ENCODE measurements around the gene KCTD10.

Gene KCTD10, protein sequence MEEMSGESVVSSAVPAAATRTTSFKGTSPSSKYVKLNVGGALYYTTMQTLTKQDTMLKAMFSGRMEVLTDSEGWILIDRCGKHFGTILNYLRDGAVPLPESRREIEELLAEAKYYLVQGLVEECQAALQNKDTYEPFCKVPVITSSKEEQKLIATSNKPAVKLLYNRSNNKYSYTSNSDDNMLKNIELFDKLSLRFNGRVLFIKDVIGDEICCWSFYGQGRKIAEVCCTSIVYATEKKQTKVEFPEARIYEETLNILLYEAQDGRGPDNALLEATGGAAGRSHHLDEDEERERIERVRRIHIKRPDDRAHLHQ

DNA sequence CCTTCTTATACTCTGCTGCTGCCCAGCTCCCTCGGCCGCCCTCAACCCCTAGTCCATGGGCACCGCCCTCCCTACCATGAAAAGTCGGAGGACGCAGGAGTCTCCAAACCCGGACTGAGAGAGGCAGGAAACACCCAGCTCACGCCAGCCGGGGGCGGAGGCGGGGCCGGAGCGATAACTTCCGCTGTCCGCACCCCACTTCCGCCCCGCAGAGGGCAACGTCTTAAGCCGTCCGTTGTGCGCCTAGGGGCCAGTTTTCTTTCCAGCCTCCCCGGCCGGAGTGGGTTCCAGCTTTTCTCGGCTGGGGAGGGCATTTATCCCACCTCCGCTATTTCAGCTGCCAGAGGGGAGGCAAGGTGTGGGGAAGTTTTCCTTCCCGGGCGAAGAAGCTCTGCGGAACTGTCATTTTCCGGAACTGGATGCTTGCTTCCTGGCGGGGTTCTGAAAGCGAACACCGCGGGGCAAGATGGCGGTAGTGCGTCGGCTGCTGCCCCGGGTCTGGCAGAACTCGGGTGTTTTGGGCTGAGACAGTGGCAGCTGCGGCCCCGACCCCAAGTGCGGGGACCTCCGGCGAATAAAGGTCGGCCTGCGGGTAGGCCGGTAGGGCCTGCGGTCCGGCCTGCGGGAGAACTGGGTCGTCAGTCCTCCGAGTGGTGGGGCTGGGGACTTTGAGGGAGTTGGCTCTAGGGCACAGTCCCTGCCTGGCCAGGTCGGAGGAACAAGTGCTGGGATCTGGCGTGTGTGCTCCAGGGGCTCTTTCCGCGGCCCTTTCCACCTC is at the start of gene KCTD10, which contains the start of gene UBE3B:
Gene KCTD10 (minus strand): TSS at position 116 of the 778 bp plus-strand sequence. CDS start 38 bp downstream, at position 78.
Gene UBE3B (plus strand): TSS at position 450 of the 778 bp plus-strand sequence. CDS start 5,918 bp downstream, outside the sequence.
- peak; percentile 80 for DNase-seq

DNA sequence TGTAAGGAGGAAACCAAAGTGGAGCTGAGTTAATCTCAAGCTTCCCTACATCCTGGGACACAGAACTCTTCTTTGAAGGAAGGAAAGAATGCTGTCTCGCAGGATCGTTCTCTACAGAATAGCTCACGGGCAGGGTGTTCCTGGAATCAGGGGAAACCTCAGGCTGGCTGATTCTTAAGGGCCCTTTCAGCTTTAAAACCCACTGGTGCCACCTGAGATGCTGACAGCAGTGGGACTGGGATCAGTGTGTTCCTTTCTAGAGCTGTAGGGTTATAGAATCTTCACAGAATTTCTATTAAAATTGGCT is 48.1 kb upstream of the KCTD10 start:
- DNase-seq, result no peak

- DNase-seq, result no peak
These were observed 47.6 kb upstream of the KCTD10 start for GRCh38 chr12:109524466-109525278.

DNA sequence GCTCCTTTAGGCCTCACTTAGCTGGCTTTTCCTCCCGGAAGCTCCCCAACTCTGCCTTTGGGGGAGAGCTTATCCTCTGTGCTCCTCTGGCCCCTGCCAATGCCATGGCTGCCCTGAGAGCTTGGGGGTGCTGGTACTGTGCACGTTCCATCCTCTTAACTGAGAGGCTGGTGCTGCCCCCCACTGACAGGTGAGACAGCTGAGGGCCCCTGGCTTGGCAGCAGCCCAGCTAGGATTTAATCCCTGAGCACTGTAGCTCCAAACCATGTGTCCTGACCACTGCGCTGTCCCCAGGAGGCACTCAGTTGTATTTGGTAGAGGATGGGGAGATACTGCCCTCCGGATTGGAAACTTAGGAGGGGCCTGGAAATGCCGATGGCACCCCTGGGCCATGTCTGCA is 46.4 kb upstream of the KCTD10 start:
- no peak for DNase-seq

DNA sequence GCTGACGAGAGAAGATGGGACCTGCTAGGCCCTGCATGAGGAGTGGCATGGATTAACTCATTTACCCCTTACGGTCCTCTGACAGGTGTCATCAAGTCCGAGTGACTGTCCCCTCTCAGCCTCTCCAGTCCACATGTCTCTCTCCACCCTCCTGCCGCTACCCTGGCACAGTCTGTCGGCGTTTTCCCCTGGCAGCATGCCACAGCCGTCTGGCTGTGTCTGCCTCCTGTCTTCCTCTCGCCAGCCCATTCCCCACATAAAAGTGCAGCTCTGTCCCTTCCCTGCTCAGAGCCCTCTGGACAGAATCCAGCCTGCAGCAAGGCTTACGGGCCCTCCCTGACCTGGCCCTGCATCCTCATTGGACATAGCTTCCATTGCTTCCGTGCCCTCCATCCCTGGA is 46.0 kb upstream of the KCTD10 start:
- DNase-seq, result no peak

GRCh38 chr12:109521831-109522230 is 44.7 kb upstream of the KCTD10 start:
- DNase-seq, result no peak

DNA sequence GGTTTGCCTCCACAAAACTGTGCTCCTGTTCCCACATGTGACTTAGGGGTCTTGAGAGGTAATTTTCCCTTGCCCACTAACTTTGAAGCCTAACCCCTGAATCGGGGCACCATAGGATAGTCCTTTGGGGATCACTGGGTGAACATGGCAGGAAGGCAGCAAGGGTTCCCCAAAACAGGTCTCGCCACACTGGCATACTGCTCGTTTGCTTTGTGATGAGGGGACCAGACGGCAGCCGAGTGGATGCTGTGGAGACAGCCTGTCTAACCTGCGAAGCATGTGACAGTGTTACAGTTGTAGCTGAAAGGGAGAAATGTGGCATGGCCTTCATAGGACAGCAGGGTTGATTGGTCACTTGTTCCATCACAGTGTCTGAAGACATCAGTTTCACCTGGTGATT is 42.7 kb upstream of the KCTD10 start:
- no peak for DNase-seq

DNA sequence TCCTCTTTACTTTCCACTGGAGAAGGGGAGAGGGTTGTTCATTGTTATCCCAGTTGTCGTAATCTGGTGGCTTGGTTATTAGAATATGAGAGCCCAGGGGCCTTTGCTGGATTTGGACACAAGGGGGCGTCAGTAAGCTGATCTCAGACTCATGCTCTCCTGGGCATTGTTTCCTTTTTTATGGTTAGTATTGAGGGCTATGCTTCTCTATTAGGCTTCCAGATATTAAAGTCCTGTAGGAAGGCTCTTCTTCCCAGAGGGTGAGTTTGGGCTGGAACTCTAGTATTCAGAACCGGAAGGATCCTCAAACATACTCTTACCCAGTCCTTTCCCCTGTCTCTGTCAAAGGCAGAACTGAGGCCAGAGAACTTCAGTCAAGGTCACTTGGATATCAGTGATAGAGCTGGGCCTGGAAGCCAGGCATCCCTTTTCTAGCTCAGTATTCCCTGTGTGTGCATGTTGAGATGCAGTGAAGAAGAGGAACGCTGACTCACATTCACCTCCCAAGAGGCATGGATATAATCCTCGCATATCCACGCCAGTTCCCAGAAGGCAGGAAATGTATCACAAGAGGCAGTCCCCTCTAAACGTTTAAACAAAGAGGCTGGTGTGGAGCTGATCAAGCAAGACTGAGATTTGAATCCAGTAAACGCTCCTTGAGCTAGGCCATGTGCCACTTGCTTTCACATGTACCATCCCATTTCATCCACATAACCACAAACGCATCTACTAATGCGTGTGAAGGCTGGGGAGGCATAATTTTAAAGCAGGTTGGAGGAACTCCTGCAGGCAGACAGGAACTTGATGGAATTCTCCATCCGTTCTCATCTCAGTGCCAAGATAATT is 41.9 kb upstream of the KCTD10 start:
- DNase-seq, result peak; percentile 28

GRCh38 chr12:109517619-109518018 is 40.5 kb upstream of the KCTD10 start:
- no peak for DNase-seq

DNA sequence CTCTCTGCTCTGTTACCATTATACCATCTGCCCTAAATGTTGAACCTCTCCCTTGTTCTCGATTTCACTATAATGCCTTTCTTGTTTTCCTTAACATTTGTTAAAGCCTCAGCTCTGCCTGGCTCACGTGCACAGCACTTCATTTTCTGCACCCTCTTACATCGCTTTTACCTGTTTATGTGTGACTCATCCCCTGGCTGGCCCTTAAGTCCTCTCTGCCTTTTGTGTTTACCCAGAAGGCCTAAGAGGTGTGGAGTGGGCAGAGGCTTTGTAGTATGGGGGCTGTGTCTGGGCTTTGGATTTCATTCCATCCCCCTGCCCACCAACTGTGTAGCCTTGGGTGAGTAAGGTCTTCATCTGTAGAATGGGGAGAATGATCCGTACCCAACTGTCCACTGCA is 36.9 kb upstream of the KCTD10 start:
- DNase-seq, result no peak

- no peak for DNase-seq
These were observed 36.0 kb upstream of the KCTD10 start for GRCh38 chr12:109513051-109513450.

GRCh38 chr12:109512608-109513007 is 35.5 kb upstream of the KCTD10 start:
- DNase-seq, result no peak

DNA sequence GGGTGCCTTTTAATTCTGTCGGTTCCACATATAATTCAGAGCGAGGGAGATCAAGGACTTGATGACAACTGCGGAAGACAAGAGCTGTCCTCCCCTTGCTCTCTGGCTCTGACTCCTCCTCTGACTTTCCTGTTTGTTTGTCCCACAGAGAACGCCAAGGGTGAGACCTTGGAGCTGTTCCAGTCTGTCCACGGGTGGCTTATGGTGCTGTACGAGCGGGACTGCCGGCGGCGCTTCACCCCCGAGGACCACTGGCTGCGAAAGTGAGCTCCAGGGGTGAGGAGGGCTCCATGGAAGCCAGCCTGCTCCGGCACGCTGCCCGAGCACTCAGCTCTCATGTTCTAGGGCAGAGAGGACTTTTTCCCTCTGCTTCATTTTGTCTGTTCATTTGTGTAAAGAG is 33.1 kb upstream of the KCTD10 start:
- no peak for DNase-seq

- no peak for DNase-seq
These were observed 27.0 kb upstream of the KCTD10 start for GRCh38 chr12:109504068-109504467.

- DNase-seq, result no peak
These were observed 26.5 kb upstream of the KCTD10 start for GRCh38 chr12:109503611-109504010.

DNA sequence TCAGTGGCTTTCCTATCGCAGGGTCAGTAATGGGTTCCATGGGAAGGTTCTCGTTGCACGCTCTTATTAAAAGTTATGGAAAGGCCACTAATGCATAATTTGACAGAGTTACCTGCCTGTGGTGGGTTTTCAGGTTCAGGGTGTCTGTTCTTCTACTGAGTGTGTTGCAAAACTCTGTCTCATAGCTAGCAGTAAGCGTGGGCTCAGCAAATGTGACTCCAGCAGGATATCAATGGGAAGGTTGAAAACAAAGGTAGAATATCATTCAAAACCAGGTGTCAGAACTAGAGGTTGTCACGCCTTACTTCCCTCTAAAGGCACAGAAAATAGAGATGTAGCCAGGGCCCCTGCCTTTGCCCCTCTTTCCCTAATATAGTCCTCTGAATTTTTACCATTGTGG is 25.2 kb upstream of the KCTD10 start:
- no peak for DNase-seq

- no peak for DNase-seq
These were observed 24.2 kb upstream of the KCTD10 start for GRCh38 chr12:109501299-109501698.

DNA sequence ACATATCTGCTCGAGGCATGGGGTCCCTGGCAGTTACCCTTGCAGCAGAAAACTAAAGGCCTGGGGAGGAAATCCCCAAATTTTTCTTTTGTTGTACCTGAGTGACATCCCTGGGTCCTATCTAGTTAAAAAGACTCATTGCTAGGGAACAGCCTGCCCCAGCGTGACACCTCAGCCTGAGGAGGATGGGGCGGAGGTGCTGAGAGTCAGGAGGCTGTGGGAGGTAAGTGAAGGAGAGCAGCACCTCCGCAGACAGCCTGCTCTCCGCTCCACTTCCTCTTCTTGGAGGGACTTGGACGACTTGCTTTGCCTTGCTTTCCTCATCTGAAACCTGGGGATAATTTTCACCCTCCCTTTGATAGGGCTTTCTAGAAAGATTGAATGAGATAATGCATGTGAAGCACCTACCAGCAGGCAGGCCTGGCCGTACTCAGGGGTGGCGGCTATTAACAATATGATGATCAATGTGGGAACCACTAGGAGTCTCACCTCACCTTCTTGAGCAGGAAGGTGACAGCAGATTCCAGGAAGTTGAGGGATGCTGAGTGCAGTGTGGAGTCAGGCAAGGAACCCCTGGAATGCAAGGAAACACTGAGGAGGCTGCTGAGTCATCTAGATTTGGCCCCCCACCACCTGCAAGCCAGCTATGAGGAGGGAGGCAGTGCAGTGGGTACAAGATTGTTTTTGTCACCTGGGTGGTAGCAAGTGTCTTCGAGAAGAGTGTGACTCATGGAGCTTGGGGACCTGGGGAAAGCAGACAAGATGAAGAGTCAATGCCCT is 23.5 kb upstream of the KCTD10 start:
- no peak for DNase-seq

- DNase-seq, result no peak
These were observed 20.6 kb upstream of the KCTD10 start for GRCh38 chr12:109497675-109498074.

GRCh38 chr12:109496306-109496705 is 19.2 kb upstream of the KCTD10 start:
- no peak for DNase-seq

- DNase-seq, result no peak
These were observed 17.9 kb upstream of the KCTD10 start for GRCh38 chr12:109495012-109495411.

DNA sequence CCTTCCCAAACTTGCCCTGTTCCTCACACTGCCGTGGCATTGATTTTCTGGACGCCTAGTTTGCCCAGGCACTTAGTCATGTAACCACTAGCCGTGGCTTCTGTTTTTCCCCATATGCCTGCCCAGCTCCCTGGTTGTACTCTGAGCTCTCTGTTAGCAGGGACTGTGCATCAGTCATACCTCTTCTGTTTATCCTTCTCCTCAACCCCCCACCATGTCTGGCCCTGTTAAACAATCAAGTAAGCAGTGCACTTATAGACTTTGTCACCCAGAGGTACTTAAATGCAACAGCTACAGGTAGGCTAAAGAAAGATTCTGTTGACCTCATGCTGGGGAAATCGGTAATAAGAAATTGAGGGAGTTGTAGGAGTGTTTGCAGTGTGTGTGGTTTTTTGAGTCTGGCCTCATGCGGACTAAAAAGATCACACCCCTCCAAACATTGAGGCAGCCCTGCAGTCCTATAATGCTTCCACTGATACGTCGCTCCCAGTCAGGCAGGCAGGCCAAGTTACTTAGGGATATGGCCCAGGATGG is 17.3 kb upstream of the KCTD10 start:
- no peak for DNase-seq
